ENCODE measurements around the gene ASIC3.

ASIC3 gene

GRCh38 chr7:151058781-151059366 lies 10.5 kb downstream of the ASIC3 start:
- DNase-seq, result no peak

- peak; percentile 62 for DNase-seq
These were observed 11.2 kb downstream of the ASIC3 start, which contains the start of gene SLC4A2 for GRCh38 chr7:151059367-151060112. TSS of gene SLC4A2 (plus strand) at chr7:151059589. CDS start at chr7:151061988, 2,399 bp downstream.

GRCh38 chr7:151060113-151060415 lies 11.7 kb downstream of the ASIC3 start:
- no peak for DNase-seq

- peak; percentile 51 for DNase-seq
These were observed 12.3 kb downstream of the ASIC3 start for GRCh38 chr7:151060416-151061212.

DNA sequence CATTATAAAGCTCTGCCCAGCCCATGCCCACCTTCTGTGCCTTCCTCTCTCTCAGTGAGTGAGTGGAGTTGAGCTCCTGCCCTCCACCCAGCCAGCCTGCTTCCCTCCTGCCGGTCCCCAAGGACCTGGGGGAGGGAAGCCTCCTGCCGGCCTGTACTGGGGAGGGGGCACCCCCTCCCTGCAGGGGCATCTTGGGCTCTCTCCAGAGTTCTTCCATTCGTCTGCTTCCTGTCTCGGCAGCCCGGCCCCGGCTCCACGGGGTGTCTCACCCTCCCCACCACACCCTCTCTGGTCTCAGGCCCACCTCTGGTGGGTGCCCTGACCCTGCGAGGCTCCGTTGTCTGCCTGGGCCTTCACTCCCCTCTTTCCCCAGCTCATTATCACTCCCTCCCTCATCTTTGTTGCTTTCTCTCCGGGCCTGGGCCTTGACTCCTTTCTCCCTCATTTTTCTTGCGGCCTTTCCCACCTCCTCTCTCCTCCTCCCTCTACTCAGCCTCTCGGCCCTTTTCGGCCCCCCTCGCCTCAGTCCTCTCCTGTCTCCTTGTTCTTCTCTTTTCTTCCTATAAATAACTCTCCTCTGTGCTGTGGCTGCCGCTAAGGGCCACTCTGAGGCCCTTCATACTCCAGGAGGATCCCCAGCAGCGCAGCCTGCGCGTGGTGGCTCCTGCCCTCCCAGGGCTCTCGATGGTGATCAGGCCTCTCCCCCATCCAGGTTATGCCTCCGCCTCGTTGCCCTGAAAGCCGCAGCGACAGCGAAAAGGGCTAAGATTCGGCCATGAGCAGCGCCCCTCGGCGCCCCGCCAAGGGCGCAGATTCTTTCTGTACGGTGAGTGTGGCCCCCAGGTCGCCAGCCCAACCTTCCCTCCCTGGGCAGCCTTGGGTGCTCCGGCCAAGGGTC lies 13.1 kb downstream of the ASIC3 start:
- DNase-seq, result no peak

DNA sequence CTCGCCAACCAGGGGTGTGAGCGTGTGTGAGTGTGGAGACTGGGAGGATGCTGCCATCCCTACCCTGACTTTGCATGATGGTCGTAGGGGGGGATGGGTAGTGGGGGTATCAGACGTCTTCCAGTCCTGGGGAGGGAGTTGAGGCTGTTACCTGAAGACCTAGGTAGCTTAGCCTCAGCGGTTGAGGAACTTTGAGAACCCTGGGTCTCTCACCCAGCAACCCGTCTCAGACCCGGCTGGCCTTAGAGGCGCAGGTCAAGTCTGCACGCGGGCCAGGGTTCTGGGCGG lies 13.7 kb downstream of the ASIC3 start:
- DNase-seq, result no peak

DNA sequence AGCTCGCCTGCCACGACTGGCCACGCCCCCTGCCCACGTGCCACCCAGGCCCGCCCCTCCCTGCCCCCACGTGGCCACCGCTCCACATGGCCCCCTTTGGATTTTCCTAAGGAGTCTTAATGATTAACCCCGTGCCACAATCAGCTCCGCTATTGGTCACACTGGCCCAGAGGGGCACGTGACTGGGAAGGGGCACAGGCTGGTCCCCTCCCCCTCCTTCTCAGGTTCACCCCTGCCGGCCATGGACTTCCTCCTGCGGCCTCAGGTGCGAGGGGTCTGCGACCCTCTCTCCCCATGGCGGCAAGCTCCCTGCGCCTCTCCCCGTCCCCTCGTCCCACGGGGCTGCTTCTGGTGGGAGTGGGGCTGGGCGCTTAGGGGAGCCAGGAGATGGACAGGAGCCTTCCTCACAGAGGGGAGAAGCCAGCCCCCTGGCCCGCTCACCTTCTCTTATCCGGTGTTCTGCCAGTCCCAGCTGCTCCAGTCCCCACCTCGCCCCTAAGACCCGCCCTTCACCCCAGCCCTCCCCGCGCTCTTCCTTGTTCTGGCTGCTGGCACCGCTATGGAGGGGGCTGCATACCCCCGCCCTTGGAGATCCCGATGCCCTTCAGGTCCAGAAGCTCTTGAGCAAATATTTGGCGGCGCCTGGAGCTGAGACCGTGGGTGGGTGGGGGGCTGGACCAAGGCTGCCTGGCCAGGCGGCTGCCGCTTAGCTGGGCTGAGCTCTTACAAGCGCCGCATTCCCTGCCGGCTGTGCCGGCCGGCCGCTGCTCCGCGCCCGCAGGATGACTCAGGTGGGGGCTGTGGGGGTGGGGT lies 14.3 kb downstream of the ASIC3 start:
- peak; percentile 85 for DNase-seq

- no peak for DNase-seq
These were observed 14.9 kb downstream of the ASIC3 start for GRCh38 chr7:151063212-151063561.

GRCh38 chr7:151064454-151064853 lies 16.1 kb downstream of the ASIC3 start:
- DNase-seq, result no peak

DNA sequence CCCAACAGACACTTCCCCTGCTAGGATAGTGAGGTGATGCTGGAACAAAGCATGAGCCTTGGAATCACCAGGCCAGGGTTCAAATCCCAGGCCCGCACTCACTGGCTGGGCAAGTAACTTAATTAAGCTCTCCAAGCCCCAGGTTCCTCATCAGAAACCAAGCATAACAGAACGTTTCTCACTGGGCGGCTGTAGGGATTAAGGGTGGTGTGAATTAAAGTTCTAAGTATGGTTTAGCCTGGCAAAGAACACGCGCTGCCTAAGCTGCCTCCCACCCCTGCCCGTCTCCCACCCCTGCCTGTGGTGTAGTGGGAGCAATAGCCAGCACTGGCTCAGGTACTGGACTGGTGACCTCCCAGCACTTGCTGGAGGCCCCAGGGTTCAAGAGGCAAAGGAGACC lies 16.7 kb downstream of the ASIC3 start:
- no peak for DNase-seq

GRCh38 chr7:151065516-151065915 lies 17.2 kb downstream of the ASIC3 start:
- DNase-seq, result no peak

GRCh38 chr7:151066273-151066974 lies 18.1 kb downstream of the ASIC3 start:
- DNase-seq, result no peak

DNA sequence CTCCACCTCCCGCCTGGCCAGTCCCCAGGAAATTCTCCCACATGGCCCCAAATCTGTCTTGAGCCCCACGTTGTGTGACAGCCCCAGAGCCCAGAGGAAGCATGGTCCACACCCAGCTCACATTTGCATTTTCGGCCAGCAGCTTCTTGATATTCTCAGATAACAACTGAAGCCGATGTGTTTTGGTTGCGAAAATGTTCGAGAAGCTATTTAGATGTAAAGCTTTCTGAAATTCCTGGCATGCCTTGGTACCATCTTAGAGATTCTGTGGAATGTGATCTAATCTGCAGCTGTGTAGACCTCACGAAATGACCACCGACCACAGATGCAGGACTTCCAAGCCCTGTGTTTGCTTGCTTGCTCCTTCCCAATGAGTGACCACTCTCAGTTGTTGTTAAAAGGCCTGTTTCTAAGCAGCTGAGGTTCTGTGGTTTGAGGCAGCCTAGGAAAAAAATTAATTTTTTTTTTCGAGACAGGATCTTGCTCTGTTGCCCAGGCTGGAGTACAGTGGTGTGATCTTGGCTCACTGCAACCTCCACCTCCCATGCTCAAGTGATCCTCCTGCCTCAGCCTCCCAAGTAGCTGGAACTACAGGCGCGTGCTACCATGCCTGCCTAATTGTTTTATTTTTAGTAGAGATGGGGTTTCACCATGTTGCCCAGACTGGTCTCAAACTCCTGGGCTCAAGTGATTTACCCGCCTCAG lies 19.9 kb downstream of the ASIC3 start:
- DNase-seq, result no peak

- DNase-seq, result no peak
These were observed 21.7 kb downstream of the ASIC3 start for GRCh38 chr7:151069841-151070573.

- no peak for DNase-seq
These were observed 22.2 kb downstream of the ASIC3 start for GRCh38 chr7:151070574-151070960.

- DNase-seq, result no peak
These were observed 22.9 kb downstream of the ASIC3 start for GRCh38 chr7:151071032-151071866.

GRCh38 chr7:151073990-151074389 lies 25.7 kb downstream of the ASIC3 start:
- DNase-seq, result no peak

GRCh38 chr7:151074817-151075661 lies 26.7 kb downstream of the ASIC3 start:
- no peak for DNase-seq

DNA sequence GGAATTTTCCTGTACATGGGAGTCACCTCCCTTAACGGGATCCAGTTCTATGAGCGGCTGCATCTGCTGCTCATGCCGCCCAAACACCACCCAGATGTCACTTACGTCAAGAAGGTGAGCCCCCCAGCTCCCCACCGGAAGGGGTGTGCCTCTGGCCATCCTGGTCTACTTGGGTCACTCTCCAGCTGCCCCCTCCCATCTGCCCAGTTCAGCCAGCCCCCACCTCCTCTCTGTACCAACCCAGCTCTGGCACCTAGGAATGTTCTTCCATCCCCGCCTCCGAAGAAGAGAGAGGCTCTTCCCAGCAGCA lies 27.3 kb downstream of the ASIC3 start:
- DNase-seq, result no peak

All from kidney glomerular epithelial cell (primary cell).